Measurements from ENCODE around the gene NPSR1.
"Not testable (repeated sequence)": the region's sequence is repeated elsewhere in the genome, so short reads cannot be mapped to it uniquely, and the experiment has no call there.

NPSR1 gene

GRCh38 chr7:34878944-34879735 lies 221.1 kb downstream of the NPSR1 start:
- DNase-seq: not testable (repeated sequence)

- DNase-seq: no peak
Measured at GRCh38 chr7:34879871-34880270, 221.9 kb downstream of the NPSR1 start.

- not testable (repeated sequence) for DNase-seq
Measured at GRCh38 chr7:34883855-34884254, 225.8 kb downstream of the NPSR1 start.

GRCh38 chr7:34886856-34887255 lies 228.8 kb downstream of the NPSR1 start:
- DNase-seq: no peak

- DNase-seq: no peak
Measured at GRCh38 chr7:34889951-34890350, 231.9 kb downstream of the NPSR1 start.

- no peak for DNase-seq
Measured at GRCh38 chr7:34895202-34895601, 237.2 kb downstream of the NPSR1 start.
